NCI-H2081 treated with DMSO at 0.1 percent for 48 hours (cell line): ENCODE results near the gene CTAGE9.

Experiments
- DNase-seq: peaks from one replicate; lab custom pipeline; 2025; lab: John Stamatoyannopoulos, UW

The CTAGE9 gene

DNA sequence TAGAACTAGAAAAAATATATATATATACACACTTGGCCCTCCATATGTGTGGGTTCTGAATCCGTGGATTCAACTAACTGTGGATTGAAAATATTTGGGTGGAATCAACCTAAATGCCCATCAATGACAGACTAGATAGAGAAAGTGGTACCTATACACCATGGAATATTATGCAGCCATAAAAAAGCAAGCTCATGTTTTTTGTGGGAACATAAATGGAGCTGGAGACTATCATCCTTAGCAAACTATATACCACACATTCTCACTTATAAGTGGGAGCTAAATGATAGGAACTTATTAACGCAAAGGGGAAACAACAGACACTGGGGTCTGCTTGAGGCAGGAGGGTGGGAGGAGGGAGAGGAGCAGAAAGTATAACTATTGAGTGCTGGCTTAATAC, 37.6 kb downstream of the CTAGE9 start:
- no peak for DNase-seq

DNA sequence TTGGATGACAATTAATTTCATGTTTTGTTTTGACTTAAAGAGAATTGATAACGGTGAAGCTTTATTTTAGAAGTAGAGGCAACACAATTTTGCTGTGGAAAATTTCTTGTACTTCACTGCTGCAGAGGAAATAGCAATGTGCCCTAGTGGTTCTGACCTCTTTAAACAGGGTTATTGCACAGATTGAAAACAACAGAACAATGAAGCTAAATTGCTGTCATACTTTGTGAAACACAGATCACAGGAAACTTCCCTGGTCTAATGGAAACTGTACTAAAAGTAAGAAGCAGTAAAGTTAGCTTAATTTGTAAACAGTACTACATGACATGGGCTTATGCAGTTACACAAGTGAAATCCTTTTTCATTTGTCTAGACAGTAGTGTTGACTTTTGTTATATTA, 40.9 kb downstream of the CTAGE9 start:
- DNase-seq, result no peak

DNA sequence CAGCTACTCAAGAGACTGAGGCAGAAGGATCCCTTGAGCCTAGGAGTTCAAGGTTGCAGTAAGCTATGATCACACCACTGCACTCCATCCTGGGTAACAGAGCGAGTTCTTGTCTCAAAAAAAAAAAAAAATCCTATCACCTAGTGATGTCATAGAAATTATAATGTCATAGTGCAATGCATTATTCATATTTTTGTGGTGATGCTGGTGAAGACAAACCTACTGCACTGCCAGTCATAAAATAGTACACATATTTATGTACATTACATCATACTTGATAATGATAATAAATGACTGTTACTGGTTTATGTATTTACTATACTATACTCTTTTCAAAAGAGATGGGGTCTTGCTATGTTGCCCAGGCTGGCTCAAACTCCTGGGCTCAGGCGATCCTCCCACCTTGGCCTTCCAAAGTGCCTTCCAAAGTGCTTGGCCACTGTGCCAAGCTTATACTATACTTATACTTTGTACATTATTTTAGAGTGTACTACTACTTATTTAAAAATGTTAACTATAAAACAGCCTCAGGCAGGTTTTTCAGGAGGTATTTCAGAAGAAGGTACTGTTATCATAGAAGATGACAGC, 47.1 kb downstream of the CTAGE9 start:
- DNase-seq, result no peak

- DNase-seq, result no peak
Measured at GRCh38 chr6:131660195-131660594, 50.6 kb downstream of the CTAGE9 start.
